T-cell (primary cell): ENCODE measurements around the gene LYPD6. TPM values are rescaled to one million over a fixed set of nuclear protein-coding genes. Genes with fewer than 3 reads are reported as not detected.

Source experiments
- ATAC-seq, 4 experiments: fragments of 200-7000 bp in 3 of 4; fragments of 150-1000 bp in 1 of 4; cut with Tn5 transposase; replicated peaks in 1 of 4; 1 replicate in 3 of 4; 2 replicates in 1 of 4; pipeline ENCODE4 v1.10.0; 2021; ENCODE audit warnings: moderate library complexity in 3 of 4, mild to moderate bottlenecking in 2 of 4, moderate number of reproducible peaks in 1 of 4
- CTCF ChIA-PET, 2 donors: fragments of 300-600 bp; sonication (Branson Sonifier 250); formaldehyde crosslinking; loops; one replicate each; lab custom pipeline; 2022; ENCODE audit warnings: antibody characterized with exemption in 2 of 2; lab: Charles Lee
- POLR2A ChIA-PET, 2 donors: fragments of 300-600 bp; sonication (Branson Sonifier 250); formaldehyde crosslinking; loops; one replicate each; lab custom pipeline; 2022; ENCODE audit warnings: antibody characterized with exemption in 2 of 2; lab: Charles Lee
- DNase-seq, 35 experiments: peaks; one replicate each; pipeline versions ENCODE4 v3.0.0 to v3.0.0-alpha.2; 2013 to 2023
- H3K27ac ChIP-seq: one replicate; pipeline ENCODE4 v1.5.1; 2013; ENCODE audit warnings: low read length
- H3K27me3 ChIP-seq, 2 experiments: replicated peaks in 1 of 2; 1 replicate in 1 of 2; 2 replicates in 1 of 2; pipeline versions ENCODE4 v1.6.1 to v1.7.0; 2013; ENCODE audit warnings: low read length in 1 of 2, mixed read lengths in 1 of 2; ENCODE audit not compliant: control insufficient read depth in 2 of 2, insufficient read depth in 2 of 2; ENCODE audit errors: extremely low read depth in 1 of 2
- H3K36me3 ChIP-seq, 2 donors: 1 replicate in 1 of 2; 2 replicates in 1 of 2; pipeline versions ENCODE4 v1.6.1 to v1.7.0; 2013; ENCODE audit warnings: low read length in 1 of 2; ENCODE audit not compliant: control insufficient read depth in 2 of 2, insufficient read depth in 1 of 2; ENCODE audit errors: extremely low read depth in 1 of 2
- H3K4me1 ChIP-seq, 2 experiments: 1 replicate in 1 of 2; 2 replicates in 1 of 2; pipeline versions ENCODE4 v1.6.1 to v1.7.0; 2013; ENCODE audit warnings: low read length in 2 of 2, mixed read lengths in 1 of 2; ENCODE audit not compliant: insufficient read depth in 2 of 2, control insufficient read depth in 1 of 2; ENCODE audit errors: extremely low read depth in 1 of 2
- H3K4me3 ChIP-seq, 2 donors: 1 replicate in 1 of 2; 2 replicates in 1 of 2; pipeline versions ENCODE4 v1.5.1 to v1.7.0; 2013; ENCODE audit warnings: mild to moderate bottlenecking in 2 of 2, low read length in 1 of 2, moderate library complexity in 1 of 2; ENCODE audit not compliant: control insufficient read depth in 1 of 2; ENCODE audit errors: extremely low read depth in 1 of 2
- H3K9me3 ChIP-seq: 2 replicates; pipeline ENCODE4 v1.7.0; 2013
- H3K27ac Mint-ChIP-seq, 2 donors: one replicate each; pipeline ENCODE4 v1.8.0; 2020 to 2021; ENCODE audit warnings: mild to moderate bottlenecking in 2 of 2, mixed read lengths in 2 of 2
- H3K27me3 Mint-ChIP-seq, 2 donors: one replicate each; pipeline ENCODE4 v1.8.0; 2021 to 2022; ENCODE audit warnings: mixed read lengths in 2 of 2
- H3K36me3 Mint-ChIP-seq: one replicate; pipeline ENCODE4 v1.8.0; 2021; ENCODE audit warnings: mixed read lengths
- H3K4me1 Mint-ChIP-seq, 3 donors: one replicate each; pipeline ENCODE4 v1.8.0; 2020 to 2022; ENCODE audit warnings: mixed read lengths in 3 of 3, mild to moderate bottlenecking in 1 of 3
- H3K4me3 Mint-ChIP-seq, 3 donors: one replicate each; pipeline ENCODE4 v1.8.0; 2020 to 2022; ENCODE audit warnings: mild to moderate bottlenecking in 3 of 3, mixed read lengths in 3 of 3, moderate library complexity in 3 of 3
- H3K9me3 Mint-ChIP-seq, 3 donors: one replicate each; pipeline ENCODE4 v1.8.0; 2020 to 2022; ENCODE audit warnings: mixed read lengths in 3 of 3
- WGBS: methylation state at CpG from one replicate; pipeline ENCODE4 v1.1.5; 2013; ENCODE audit warnings: missing lambda C conversion rate; ENCODE audit not compliant: insufficient coverage; 5-methylcytosine and 5-hydroxymethylcytosine counted together
- total RNA-seq, 35 experiments: library from RNA in 6 of 35; stranded (reverse) in 6 of 35; fragments of 120-200 nt in 1 of 35; gene quantifications; one replicate each; pipeline versions ENCODE4 v1.2.1 to v1.2.4 and lab custom pipeline; 2013 to 2026

The LYPD6 gene
- total RNA-seq, 5 donors from 2014 or later (not counting 1 experiment from before 2014, with no cell fraction given), result not detected

DNA sequence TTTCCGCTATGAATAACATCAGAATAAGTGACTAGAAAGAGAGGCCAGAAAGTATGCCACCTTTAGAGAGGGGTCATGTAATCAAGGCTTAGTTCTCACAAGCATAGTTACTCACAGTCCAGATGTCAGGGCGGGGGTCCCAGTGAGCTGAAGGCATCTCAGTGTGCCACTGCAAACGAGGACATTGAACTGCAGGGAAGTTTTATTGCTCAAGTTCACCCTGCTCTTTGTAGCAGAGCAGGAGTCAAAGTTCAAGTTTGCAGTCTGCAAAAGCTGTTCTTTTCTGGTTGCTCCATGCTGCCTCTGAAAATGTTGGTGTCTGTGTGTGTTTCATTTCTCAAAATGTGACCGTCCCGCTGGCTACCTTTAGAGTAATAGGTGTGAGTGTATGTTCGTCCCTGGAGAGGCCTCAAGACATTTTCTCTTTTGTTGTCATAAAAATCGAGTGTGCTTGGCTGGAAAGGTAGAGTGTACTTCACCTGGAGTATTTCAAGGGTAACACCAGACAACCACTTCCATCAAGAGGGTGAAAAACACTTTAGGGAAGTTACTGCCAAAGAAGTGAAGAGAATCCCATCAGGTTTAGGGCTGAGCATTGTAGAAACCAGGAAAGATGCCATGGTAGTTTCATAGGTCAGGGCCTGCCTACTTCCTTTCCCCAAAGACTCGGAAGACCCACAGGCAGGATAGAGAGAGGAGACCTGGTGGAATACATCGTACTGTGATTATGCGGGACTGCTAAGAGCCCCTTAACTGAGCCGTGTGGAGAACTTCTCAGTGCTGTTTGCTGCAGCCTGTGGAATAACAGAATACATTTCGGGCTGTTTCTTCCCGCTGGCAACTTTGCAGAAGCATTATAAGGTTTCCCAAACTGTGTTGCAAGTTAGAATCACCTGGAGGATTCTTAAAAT lies 89.9 kb downstream of the LYPD6 start:
- Mint-ChIP-seq H3K27ac (no peak overlapping the region), H3K4me3 (no peak overlapping the region), H3K9me3 (no peaks in the 10 kb centered on the region), H3K36me3 (no peaks in the 10 kb centered on the region), H3K27me3 (peaks cover 0 to 14% of the 10 kb centered on the region in 2 donors), H3K4me1 (no peaks in the 10 kb centered on the region)
- peaks cover 0 to 4% of the 10 kb centered on the region in 2 experiments for H3K27me3 ChIP-seq
- WGBS, result 77% methylated on average over 10 of the region's 13 CpGs
- DNase-seq (no peak), ATAC-seq (no peak)
- no peak overlapping the region for H3K4me3 ChIP-seq
- ChIA-PET CTCF (no interaction called here), POLR2A (no interaction called here)
- no peaks in the 10 kb centered on the region for H3K36me3 ChIP-seq
- no peak overlapping the region for H3K27ac ChIP-seq
- H3K4me1 ChIP-seq, result no peaks in the 10 kb centered on the region
- H3K9me3 ChIP-seq, result no peaks in the 10 kb centered on the region

DNA sequence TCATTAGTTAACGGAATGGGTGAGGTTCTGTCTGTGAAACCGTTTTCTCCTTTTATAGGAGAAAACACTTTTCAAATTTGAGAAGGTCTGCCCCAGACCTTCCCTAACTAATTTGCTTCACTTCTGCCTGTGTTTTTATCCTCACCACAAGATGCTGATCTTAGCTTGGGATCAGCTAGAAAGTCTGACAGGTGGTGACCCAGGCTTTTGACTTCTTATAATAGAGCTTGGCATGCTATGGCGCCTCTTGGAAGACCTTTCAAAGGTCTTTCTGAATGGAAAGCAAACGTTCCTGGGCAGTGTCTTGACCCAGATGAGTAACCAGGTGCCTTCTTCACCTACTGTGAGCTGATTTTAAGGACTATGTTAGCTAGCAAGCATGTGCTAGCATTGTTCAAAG lies 91.4 kb downstream of the LYPD6 start:
- H3K27ac Mint-ChIP-seq, result no peak overlapping the region
- DNase-seq (no peak), ATAC-seq (no peak)
- H3K27ac ChIP-seq, result no peak overlapping the region
- 46% methylated on average over 2 of the region's 4 CpGs for WGBS
- H3K4me1 Mint-ChIP-seq, result no peaks in the 10 kb centered on the region
- POLR2A ChIA-PET, result no interaction called here
- H3K9me3 ChIP-seq, result no peaks in the 10 kb centered on the region
- H3K4me1 ChIP-seq, result no peaks in the 10 kb centered on the region
- peaks cover 0 to 19% of the 10 kb centered on the region in 2 donors for H3K27me3 Mint-ChIP-seq
- H3K4me3 ChIP-seq, result no peak overlapping the region
- no peaks in the 10 kb centered on the region for H3K36me3 ChIP-seq
- peaks cover 0 to 4% (median 0%) of the 10 kb centered on the region in 3 donors for H3K9me3 Mint-ChIP-seq
- H3K4me3 Mint-ChIP-seq, result no peak overlapping the region
- CTCF ChIA-PET, result interaction anchor here in 1 of 2 donors (0.5 to 0.6 kb wide), 2 partner anchors 9 to 58 kb away, joined by 3 read pairs; no protein-coding TSS in a partner anchor
- H3K36me3 Mint-ChIP-seq, result no peaks in the 10 kb centered on the region
- H3K27me3 ChIP-seq, result peaks cover 0 to 4% of the 10 kb centered on the region in 2 experiments

- Histone ChIP-seq H3K36me3 (no peaks in the 10 kb centered on the region), H3K9me3 (no peaks in the 10 kb centered on the region), H3K27me3 (peaks cover 0 to 4% of the 10 kb centered on the region in 2 experiments), H3K27ac (no peak overlapping the region), H3K4me3 (no peak overlapping the region), H3K4me1 (no peaks in the 10 kb centered on the region)
- Mint-ChIP-seq H3K36me3 (no peaks in the 10 kb centered on the region), H3K4me1 (no peaks in the 10 kb centered on the region), H3K27me3 (peaks cover 0 to 19% of the 10 kb centered on the region in 2 donors), H3K4me3 (no peak overlapping the region), H3K27ac (no peak overlapping the region), H3K9me3 (peaks cover 0 to 4% (median 0%) of the 10 kb centered on the region in 3 donors)
- DNase-seq (no peak), ATAC-seq (no peak)
- ChIA-PET CTCF (no interaction called here), POLR2A (no interaction called here)
- WGBS, result 0% methylated on average over 1 of the region's 2 CpGs
Observed at GRCh38 chr2:149422337-149422990, 92.1 kb downstream of the LYPD6 start.

- Histone ChIP-seq H3K4me3 (no peak overlapping the region), H3K27ac (no peak overlapping the region), H3K36me3 (no peaks in the 10 kb centered on the region), H3K4me1 (no peaks in the 10 kb centered on the region), H3K27me3 (peaks cover 0 to 4% of the 10 kb centered on the region in 2 experiments), H3K9me3 (no peaks in the 10 kb centered on the region)
- Mint-ChIP-seq H3K27ac (no peak overlapping the region), H3K9me3 (peaks cover 0 to 4% (median 0%) of the 10 kb centered on the region in 3 donors), H3K27me3 (peaks cover 0 to 19% of the 10 kb centered on the region in 2 donors), H3K36me3 (no peaks in the 10 kb centered on the region), H3K4me1 (no peaks in the 10 kb centered on the region), H3K4me3 (no peak overlapping the region)
- ChIA-PET POLR2A (no interaction called here), CTCF (no interaction called here)
- ATAC-seq, result no peak
- no peak for DNase-seq
Observed at GRCh38 chr2:149422991-149423338, 92.6 kb downstream of the LYPD6 start.

DNA sequence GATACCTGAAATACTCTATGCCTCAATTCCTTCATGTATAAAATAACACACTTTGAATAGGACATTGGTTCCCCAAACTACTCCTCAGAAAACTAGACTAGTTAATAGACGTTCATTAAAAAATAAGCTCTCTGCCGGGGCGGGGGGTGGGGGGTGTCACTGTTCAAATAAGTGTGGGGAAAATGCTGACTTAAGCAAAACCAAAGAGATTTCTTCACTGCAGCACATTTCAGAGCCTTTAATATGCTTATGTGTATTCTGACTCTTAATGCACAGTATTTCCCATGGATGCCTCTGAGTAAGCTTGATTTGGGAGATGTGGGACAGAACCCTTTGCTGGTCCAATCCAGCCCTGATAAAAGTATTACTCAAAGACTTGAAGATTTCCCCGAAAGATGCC lies 93.2 kb downstream of the LYPD6 start:
- Mint-ChIP-seq H3K4me3 (no peak overlapping the region), H3K27me3 (peaks cover 0 to 16% of the 10 kb centered on the region in 2 donors), H3K9me3 (peaks cover 0 to 4% (median 0%) of the 10 kb centered on the region in 3 donors), H3K4me1 (no peaks in the 10 kb centered on the region), H3K36me3 (no peaks in the 10 kb centered on the region), H3K27ac (no peak overlapping the region)
- Histone ChIP-seq H3K27me3 (peaks cover 0 to 4% of the 10 kb centered on the region in 2 experiments), H3K27ac (no peak overlapping the region), H3K4me1 (no peaks in the 10 kb centered on the region), H3K9me3 (no peaks in the 10 kb centered on the region), H3K36me3 (no peaks in the 10 kb centered on the region), H3K4me3 (no peak overlapping the region)
- 100% methylated on average over 1 of the region's 4 CpGs for WGBS
- ChIA-PET POLR2A (no interaction called here), CTCF (no interaction called here)
- ATAC-seq (no peak), DNase-seq (no peak)

DNA sequence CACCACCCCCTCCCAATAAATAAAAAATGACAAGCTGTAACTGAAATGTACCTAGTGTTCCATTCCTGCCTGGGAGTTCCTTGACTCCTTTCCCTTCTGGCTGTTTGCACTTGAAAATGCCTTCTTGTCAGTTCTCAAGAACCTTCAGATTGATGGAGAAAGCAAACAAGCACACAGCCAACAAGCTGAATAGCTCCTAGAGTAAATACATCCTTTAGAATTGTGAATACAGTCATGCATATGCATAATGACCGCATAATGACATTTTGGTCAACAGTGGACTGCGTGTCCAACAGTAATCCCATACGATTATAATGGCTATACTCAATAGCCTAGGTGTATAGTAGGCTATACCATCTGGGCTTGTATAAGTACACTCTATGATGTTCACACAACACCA lies 97.0 kb downstream of the LYPD6 start:
- no peaks in the 10 kb centered on the region for H3K36me3 Mint-ChIP-seq

More for the DNA sequence above, 97.0 kb downstream of the LYPD6 start:
- no peak for ATAC-seq
- Mint-ChIP-seq H3K4me3 (no peak overlapping the region), H3K27ac (no peak overlapping the region), H3K4me1 (no peaks in the 10 kb centered on the region), H3K9me3 (peaks cover 0 to 4% (median 3%) of the 10 kb centered on the region in 3 donors), H3K27me3 (peaks cover 0 to 18% of the 10 kb centered on the region in 2 donors)
- Histone ChIP-seq H3K9me3 (no peaks in the 10 kb centered on the region), H3K4me1 (no peaks in the 10 kb centered on the region), H3K36me3 (no peaks in the 10 kb centered on the region), H3K4me3 (no peak overlapping the region), H3K27ac (no peak overlapping the region), H3K27me3 (peaks cover 0 to 4% of the 10 kb centered on the region in 2 experiments)
- no peak for DNase-seq
- POLR2A ChIA-PET, result no interaction called here
- CTCF ChIA-PET, result no interaction called here
- 86% methylated on average over 2 of the region's 3 CpGs for WGBS
